Central memory CD4-positive, alpha-beta T cell (primary cell): ENCODE measurements around the gene FAM124B.
"Not testable (repeated sequence)": the region's sequence is repeated elsewhere in the genome, so short reads cannot be mapped to it uniquely, and the experiment has no call there.

Experiments used
- DNase-seq: peaks from one replicate; pipeline ENCODE4 v3.0.0; 2022

The FAM124B gene

DNA sequence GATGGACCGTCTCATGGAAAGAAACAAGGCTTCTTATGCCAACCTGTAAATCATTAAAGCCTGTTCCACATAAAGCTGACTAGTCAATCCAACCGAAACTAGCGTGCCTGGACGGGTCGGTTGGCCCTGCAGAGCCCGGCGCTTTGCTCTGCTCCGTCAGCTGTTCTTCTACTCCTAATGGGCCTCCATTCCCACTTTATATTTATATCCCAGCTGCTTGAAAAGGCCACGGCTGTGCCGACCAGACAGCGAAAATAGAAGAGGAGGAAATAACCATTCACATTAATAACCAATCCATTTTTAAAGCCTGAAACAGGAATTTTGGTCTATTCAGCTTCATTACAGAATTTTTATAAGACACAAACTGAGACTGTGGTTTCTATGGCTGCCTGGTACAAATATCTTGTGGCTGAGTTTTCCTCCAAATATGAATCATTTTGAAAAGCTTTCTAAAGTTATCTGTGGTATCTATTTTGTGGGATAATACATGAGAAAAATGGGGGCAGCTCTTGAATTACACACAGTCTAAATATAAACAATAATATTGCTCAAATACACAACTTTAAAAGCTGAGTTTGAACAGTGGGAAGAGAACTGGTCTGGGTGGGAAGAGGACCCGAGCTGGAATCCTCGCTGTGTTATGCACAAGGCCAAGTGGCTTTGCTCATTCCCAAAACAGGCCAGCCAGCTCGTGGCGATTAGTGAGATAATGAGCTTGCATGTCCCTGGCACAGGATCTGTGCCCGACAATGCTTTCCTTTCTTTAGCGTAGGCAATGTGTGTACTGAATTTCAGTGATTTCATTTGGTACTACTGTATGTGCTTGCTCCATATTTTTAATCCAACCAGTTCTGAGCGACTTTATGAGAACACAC lies 10.5 kb upstream of the FAM124B start:
- DNase-seq, result no peak

DNA sequence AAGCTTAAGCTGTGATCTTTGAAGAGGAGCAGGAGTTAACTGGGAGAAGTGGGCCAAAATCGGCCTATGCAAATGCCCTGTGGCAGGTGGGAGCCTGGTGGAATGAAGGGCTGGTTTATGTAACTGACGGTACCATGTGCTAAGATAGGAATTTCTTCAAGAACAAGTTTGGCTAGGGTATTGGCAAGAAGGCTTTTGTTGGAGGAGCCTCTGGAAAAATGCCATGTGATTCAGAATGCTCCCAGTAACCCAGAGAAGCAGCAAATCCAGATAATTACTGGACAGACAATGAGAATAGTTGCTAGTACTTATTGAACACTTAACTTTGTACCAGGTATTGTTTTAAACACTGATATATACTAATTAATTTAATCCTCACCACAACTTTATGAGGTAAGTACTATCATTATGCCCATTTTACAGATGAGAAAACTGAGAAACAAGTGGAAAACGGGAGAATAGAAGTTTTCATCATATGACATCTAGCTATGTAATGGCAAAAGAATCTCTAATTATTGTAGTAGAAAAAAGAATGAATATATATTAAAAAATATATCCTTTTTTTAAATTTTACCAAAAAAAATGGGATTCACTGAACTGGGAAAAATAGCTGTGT lies 9.1 kb upstream of the FAM124B start:
- DNase-seq, result no peak

GRCh38 chr2:224408676-224409075 lies 6.8 kb upstream of the FAM124B start:
- DNase-seq, result no peak

GRCh38 chr2:224407241-224407701 lies 5.4 kb upstream of the FAM124B start:
- no peak for DNase-seq

DNA sequence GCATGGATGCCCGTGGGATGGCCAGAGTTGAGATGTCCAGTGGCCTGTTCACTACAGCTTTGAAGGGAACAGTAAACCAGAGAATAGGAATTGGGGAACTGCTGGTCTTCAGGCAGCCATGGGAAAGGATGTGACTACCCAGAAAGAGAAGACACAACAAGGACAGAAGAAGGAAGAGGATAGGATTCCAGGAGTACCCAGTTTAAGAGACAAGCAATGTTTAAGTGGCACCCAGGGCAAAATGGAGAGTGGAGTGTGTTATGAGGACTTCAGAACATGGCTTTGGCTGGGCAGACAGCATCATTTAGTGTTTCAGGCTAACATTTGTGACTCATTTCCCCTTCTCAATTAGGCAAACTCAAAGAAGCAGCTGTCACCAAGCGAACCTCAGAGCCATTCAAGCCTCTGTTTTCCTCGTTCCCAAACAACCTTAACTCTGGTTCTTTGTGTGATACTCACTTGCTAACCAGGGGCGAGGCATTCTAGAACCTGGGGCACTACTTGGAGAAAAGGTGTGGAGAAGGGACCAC lies 4.0 kb upstream of the FAM124B start:
- DNase-seq, result no peak

- DNase-seq, result no peak
Measured at GRCh38 chr2:224405412-224405811, 3.5 kb upstream of the FAM124B start.

DNA sequence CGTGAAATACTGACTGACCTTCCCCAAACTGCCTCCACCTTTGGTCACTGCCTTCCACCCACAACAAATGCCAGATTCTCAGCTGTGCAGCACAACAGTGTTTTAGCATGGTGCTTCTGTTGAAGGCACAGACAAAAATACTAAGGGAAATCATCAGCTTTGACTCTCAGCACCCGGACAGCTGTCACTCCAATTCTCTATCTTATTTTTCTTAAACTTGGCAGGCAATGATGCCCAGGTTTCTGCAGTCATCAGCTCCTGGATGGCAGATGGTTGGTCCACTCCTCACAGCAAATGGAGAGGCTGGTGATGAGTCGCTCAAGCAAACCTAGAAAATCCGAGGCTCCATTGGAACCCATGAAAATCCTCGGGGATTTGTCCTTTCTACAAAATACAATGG lies 2.9 kb upstream of the FAM124B start:
- DNase-seq, result no peak

DNA sequence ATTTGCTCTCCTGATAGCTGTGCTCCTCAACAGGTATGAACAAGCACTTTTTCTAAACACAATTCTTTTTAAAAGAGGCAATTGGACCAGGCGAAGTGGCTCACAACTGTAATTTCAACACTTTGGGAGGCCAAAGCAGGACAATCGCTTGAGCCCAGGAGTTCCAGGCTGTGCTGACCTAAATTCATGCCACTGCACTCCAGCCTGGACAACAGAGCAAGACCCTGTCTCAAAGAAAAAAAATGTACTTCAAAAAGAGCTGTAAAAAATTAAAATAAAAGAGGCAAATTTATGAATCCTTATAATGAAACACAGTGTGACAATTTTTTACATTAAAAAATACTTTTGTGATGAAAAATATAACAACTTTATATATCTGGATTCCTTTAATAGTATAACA lies 1.8 kb upstream of the FAM124B start:
- no peak for DNase-seq

DNA sequence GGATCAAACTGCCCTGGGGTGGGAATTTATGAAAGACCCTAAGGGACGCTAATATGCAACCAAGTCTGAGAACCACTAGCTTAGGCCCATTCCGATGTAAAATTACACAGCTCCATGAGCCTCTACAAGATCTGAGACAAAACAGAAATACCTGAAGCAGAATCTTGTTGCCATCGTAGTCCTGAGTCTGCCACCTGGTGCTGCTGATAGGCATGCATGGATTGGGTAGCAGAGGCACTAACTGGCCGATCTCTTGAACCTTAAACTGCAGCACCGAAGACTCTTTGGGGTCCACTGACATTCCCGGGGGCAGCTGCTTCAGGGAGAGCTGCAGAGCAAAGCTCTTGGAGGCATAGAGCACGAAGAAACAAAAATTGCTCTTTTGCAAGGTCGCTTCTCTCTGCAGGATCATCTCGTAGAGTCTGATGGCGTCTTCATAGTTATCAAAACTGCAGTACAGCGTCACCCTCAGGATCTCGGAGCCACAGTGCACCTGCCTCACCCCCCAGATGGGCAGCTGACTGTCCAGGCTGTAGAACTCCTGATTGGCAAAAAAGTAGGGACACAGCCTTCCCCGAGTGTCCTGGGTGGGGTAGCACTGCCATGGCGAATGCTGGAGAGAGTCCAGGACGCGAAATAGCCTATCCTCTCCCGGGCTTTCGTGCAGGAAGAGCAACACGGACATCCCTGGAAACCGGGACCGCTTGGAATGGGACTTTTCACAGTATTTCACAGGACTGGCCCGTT lies 848 bp downstream of the FAM124B start:
- DNase-seq, result no peak

GRCh38 chr2:224400174-224400810 lies 1.6 kb downstream of the FAM124B start:
- DNase-seq, result no peak

DNA sequence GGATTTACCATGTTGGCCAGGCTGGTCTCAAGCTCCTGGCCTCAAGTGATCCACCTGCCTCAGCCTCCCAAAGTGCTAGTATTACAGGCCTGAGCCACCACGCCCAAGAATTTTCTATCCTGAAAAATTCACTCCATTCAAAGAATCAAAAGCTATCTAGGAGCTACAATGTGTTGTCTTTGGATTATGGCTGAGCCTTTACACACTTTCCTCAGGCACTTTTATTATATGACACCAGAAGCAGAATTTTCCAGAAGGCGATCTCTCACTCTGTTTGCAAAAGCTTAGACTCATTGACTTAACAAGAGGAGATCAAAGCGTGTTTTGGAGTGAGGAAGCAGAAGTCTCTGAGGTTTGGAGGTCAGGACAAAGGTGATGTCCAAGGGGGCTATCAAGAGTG lies 3.6 kb downstream of the FAM124B start:
- no peak for DNase-seq

DNA sequence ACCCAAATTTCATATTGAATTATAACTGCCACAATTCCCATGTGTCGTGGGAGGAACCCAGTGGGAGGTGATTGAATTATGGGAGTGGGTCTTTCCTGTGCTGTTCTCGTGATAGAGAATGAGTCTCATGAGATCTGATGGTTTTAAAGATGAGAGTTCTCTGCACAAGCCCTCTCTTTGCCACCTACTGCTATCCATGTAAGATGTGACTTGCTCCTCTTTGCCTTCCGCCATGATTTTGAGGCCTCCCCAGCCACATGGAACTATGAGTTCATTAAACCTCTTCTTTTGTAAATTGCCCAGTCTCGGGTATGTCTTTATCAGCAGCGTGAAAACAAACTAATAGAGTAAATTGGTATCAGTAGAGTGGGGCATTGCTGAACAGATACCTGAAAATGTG lies 4.8 kb downstream of the FAM124B start:
- DNase-seq, result not testable (repeated sequence)

DNA sequence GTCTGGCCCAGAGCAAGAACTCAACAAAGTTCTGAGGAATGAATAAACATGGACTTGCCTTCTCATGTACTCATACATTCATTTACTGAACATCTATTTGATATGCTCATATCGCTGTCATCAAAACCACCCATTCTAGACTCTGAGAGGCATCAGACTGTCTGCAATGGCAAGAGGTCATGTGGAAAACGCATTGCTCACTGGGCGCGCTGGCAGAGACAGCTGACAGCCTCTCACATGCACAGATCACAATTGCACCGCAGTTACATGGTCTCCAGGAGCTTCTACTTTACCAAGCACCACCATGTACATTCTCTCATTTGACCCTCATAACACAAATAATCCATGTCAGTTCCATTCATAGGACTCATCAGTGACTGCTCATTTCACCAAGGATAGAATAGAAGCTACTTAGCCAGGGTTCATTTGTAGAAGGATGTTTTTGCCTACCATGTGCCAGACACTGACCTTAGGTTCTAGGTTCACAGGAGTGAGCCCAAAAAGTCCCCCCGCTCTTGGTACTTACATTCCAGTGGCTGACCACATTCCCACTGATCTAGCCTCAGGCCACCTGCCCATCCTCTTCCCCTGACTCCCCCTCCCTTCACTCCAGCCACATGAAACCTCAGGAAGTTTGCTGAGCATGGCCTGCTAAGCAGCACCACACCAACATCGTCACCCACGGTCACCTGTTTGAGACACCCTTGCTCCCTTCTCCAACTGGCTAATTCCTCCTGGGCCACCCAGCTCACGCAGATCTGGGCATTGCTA lies 6.1 kb downstream of the FAM124B start:
- DNase-seq, result no peak

DNA sequence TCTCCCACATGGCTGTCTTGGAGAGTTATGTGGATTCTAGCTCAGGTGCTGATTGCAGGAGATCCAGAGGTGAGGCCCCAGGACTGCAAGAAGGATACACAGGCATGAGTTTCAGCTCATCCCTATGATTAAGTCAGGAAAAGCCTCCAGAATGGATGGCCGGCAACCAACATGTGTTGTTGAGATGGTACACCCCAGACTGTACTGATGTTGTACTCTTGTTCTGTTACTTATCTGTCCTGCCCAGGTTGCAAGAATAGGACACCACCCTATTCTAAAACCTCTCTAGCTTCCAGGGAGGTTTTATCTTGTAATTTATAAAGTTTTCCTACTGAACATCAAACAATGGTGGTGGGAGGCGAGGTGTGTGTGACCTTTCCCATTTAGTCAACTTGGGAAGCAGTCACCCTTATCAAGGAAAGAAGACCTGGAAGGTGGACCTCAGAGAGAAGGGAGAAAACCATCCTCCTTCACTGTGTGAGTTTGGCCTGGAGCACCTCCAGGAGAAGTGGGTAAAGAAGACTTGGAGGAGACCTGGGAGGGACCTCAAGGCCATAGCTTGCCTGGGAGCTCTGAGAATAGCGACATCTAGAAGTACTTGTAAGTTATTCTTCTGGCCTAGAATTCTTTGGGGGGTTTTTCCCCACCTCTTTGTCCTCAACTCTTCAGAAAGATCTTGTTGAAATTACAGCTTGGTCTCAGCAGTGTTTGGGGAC lies 8.6 kb downstream of the FAM124B start:
- no peak for DNase-seq

GRCh38 chr2:224392545-224392944 lies 9.4 kb downstream of the FAM124B start:
- no peak for DNase-seq

DNA sequence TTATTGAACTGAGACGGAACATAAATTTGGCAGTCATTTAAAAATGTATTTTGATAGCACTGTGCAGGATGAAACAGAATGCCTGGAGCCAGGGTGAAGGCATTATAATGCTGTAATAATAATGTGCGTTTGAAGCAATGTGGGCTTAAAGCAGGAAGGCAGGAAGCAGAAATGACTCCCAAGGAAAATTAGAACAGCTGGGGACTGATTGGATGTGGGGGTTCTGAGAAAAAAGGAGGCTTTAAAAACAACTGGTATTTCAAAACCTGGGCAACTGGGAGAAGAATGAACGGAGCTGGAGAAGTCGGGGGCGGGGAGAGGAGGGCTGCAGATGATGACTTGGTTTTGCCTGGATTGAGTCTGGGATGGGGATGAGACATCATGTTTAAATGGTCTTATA lies 12.6 kb downstream of the FAM124B start:
- DNase-seq, result no peak

DNA sequence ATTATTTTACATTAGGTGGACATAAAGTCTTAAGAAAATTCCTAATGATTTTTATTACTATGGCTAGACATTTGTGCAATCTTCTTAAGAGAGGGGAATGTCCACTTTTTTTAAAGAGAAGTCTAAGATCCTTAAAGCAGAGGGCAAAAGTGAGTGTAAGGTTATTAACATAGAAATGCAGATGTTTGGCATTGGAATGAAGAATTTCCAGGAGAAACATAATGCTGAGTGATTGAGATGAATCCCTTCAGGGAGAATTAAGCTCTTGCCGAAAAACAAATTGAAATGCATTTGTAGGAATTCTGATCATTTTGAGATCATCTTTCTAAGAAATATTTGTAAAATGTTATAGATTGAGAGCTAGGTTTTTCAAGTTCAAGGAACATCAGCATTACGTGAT lies 15.0 kb downstream of the FAM124B start:
- no peak for DNase-seq

- DNase-seq, result no peak
Measured at GRCh38 chr2:224382973-224383555, 18.8 kb downstream of the FAM124B start.

- DNase-seq, result not testable (repeated sequence)
Measured at GRCh38 chr2:224382280-224382647, 19.6 kb downstream of the FAM124B start.

DNA sequence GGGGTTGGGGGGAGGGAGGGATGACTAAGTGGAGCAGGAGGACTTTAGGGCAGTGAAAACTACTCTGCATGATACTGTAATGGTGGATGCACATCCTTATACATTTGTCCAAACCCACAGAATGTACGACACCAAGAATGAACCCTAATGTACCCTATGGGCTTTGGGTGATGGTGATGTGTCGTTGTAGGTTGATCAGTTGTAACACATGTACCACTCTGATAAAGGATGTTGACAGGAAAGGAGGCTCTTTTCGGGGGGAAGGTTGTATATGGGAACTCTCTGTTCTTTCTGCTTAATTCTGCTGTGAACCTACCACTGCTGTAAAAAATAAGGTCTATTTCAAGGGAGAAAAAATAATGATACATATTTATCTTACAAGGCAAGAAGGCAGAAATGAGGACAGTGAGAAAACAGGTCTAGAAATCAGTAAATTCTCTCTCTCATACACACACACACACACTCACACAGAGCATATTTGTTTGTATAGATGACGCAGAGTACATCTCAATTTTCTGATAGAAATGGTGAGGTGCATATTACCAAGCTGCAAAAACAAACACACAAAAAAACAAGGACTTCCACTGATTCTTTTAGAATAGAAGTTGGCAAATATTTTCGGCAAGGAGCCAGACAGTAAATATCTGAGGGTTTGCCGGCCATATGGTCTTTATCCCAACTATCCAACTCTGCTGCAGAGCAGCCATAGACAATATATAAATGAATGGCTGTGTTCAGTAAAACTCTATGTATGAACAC lies 20.2 kb downstream of the FAM124B start:
- no peak for DNase-seq
